Effector CD8-positive, alpha-beta T cell (primary cell): ENCODE data around the gene CCNI.
"Not testable (repeated sequence)": the region's sequence is repeated elsewhere in the genome, so short reads cannot be mapped to it uniquely, and the experiment has no call there.

Source experiments
- DNase-seq: peaks from one replicate; lab custom pipeline; 2025; lab: John Stamatoyannopoulos, UW

CCNI gene

GRCh38 chr4:77040854-77041725 lies 34.7 kb downstream of the CCNI start:
- DNase-seq: no peak

- no peak for DNase-seq
Observed at GRCh38 chr4:77040270-77040669, 35.5 kb downstream of the CCNI start.

- no peak for DNase-seq
Observed at GRCh38 chr4:77039796-77040195, 36.0 kb downstream of the CCNI start.

- DNase-seq: no peak
Observed at GRCh38 chr4:77037736-77038135, 38.1 kb downstream of the CCNI start.

- DNase-seq: not testable (repeated sequence)
Observed at GRCh38 chr4:77037168-77037567, 38.6 kb downstream of the CCNI start.

GRCh38 chr4:77036206-77036605 lies 39.6 kb downstream of the CCNI start:
- no peak for DNase-seq

GRCh38 chr4:77035153-77035552 lies 40.6 kb downstream of the CCNI start:
- DNase-seq: no peak

- DNase-seq: no peak
Observed at GRCh38 chr4:77031544-77031943, 44.2 kb downstream of the CCNI start.

GRCh38 chr4:77029757-77030156 lies 46.0 kb downstream of the CCNI start:
- DNase-seq: not testable (repeated sequence)

- no peak for DNase-seq
Observed at GRCh38 chr4:77028246-77028645, 47.5 kb downstream of the CCNI start.

- no peak for DNase-seq
Observed at GRCh38 chr4:77026322-77026704, 49.5 kb downstream of the CCNI start.

GRCh38 chr4:77025643-77026321 lies 50.0 kb downstream of the CCNI start:
- no peak for DNase-seq

- no peak for DNase-seq
Observed at GRCh38 chr4:77023920-77024319, 51.9 kb downstream of the CCNI start.

GRCh38 chr4:77022560-77023179 lies 53.1 kb downstream of the CCNI start:
- no peak for DNase-seq

GRCh38 chr4:77021614-77022089 lies 54.1 kb downstream of the CCNI start:
- no peak for DNase-seq

- no peak for DNase-seq
Observed at GRCh38 chr4:77020017-77020416, 55.8 kb downstream of the CCNI start.

GRCh38 chr4:77015390-77015789 lies 60.4 kb downstream of the CCNI start:
- no peak for DNase-seq

- no peak for DNase-seq
Observed at GRCh38 chr4:77014256-77014655, 61.5 kb downstream of the CCNI start.

- DNase-seq: no peak
Observed at GRCh38 chr4:77012726-77013125, 63.1 kb downstream of the CCNI start.

- DNase-seq: no peak
Observed at GRCh38 chr4:77010841-77011354, 64.9 kb downstream of the CCNI start.

GRCh38 chr4:77009511-77010115 lies 66.2 kb downstream of the CCNI start:
- DNase-seq: no peak
